HepG2 (cell line): ENCODE data around the gene TFDP1.
"Not testable (repeated sequence)": the region's sequence is repeated elsewhere in the genome, so short reads cannot be mapped to it uniquely, and the experiment has no call there.

Source experiments
- GMEB1 ChIP-seq: sonication (generic); formaldehyde crosslinking; IDR thresholded peaks from 2 replicates; pipeline ENCODE4 v1.5.1; 2020; ENCODE audit warnings: missing genetic modification reagents, mild to moderate bottlenecking, borderline replicate concordance
- HOXA7 ChIP-seq: sonication (generic); formaldehyde crosslinking; IDR thresholded peaks from 2 replicates; pipeline ENCODE4 v1.8.1; 2022; ENCODE audit warnings: mild to moderate bottlenecking, missing genetic modification reagents, moderate library complexity
- YY1 ChIP-seq: IDR thresholded peaks from 2 replicates; pipeline ENCODE4 v1.6.1; 2011; ENCODE audit warnings: low read length, low read depth, moderate library complexity, mild to moderate bottlenecking; ENCODE audit not compliant: insufficient read depth, insufficient replicate concordance
- ZBTB26 ChIP-seq: IDR thresholded peaks from 2 replicates; pipeline ENCODE4 v1.6.1; 2016; ENCODE audit warnings: missing compliant biosample characterization, missing genetic modification reagents, borderline replicate concordance

GRCh38 chr13:113624640-113625304, 40.2 kb downstream of the TFDP1 start:
- TF ChIP-seq ZBTB26 (CRISPR knock-in tag); GMEB1 (CRISPR knock-in tag); HOXA7 (CRISPR knock-in tag); YY1: not testable (repeated sequence)
